Heart right ventricle (tissue), 16 donors: ENCODE data around the gene PRKCI. TPM values are rescaled to one million over a fixed set of nuclear protein-coding genes. Genes with fewer than 3 reads are reported as not detected.

Experiments
- ATAC-seq, 8 donors: fragments of 200-7000 bp; cut with Tn5 transposase; one replicate each; pipeline ENCODE4 v1.9.1; 2020; ENCODE audit warnings: mild to moderate bottlenecking in 8 of 8, moderate library complexity in 8 of 8, moderate number of reproducible peaks in 1 of 8
- DNase-seq, 2 donors: peaks; one replicate each; pipeline ENCODE4 v3.0.0-alpha.2; 2020
- H3K27ac ChIP-seq, 10 donors: fragments of 200-600 bp; sonication (generic) in 2 of 10; one replicate each; pipeline versions ENCODE4 v1.5.0 to v1.8.0; 2020 to 2022; ENCODE audit warnings: mild to moderate bottlenecking in 3 of 10
- H3K27me3 ChIP-seq, 7 donors: fragments of 200-600 bp; one replicate each; pipeline ENCODE4 v1.8.0; 2021 to 2022; ENCODE audit warnings: mild to moderate bottlenecking in 2 of 7
- H3K36me3 ChIP-seq, 9 donors: fragments of 200-600 bp; sonication (generic) in 1 of 9; one replicate each; pipeline versions ENCODE4 v1.5.0 to v1.8.0; 2020 to 2022; ENCODE audit warnings: mild to moderate bottlenecking in 2 of 9
- H3K4me1 ChIP-seq, 9 donors: fragments of 200-600 bp; sonication (generic) in 1 of 9; one replicate each; pipeline versions ENCODE4 v1.5.0 to v1.8.0; 2020 to 2022; ENCODE audit warnings: mild to moderate bottlenecking in 4 of 9
- H3K4me3 ChIP-seq, 10 donors: fragments of 200-600 bp; sonication (generic) in 2 of 10; one replicate each; pipeline versions ENCODE4 v1.5.0 to v1.8.0; 2020 to 2022; ENCODE audit warnings: mild to moderate bottlenecking in 7 of 10, moderate library complexity in 2 of 10
- H3K9me3 ChIP-seq, 11 donors: fragments of 200-600 bp in 10 of 11; sonication (generic) in 2 of 11; one replicate each; pipeline versions ENCODE4 v1.5.0 to v1.8.0; 2013 to 2022; ENCODE audit warnings: mild to moderate bottlenecking in 2 of 11, control low read depth in 1 of 11, moderate library complexity in 1 of 11
- CTCF ChIP-seq, 9 donors: fragments of 200-600 bp; sonication (generic) in 2 of 9; IDR thresholded peaks; one replicate each; pipeline versions ENCODE4 v1.5.0 to v1.8.0; 2021 to 2022; ENCODE audit warnings: antibody characterized with exemption in 9 of 9, mild to moderate bottlenecking in 5 of 9, moderate library complexity in 1 of 9
- WGBS, 2 donors: extraction: QIAGEN DNeasy Blood & Tissue Kit; methylation state at CpG; one replicate each; pipeline ENCODE4 v1.1.7; 2013; ENCODE audit warnings: inconsistent platforms in 1 of 2; 5-methylcytosine and 5-hydroxymethylcytosine counted together
- intact Hi-C, 10 donors: fragments of 100-400 bp; cut with DNase I; formaldehyde crosslinking; loops; one replicate each; pipeline versions ENCODE4 v1.11.1 to v1.14.2; 2022
- polyA plus RNA-seq, 2 donors: library from polyadenylated mRNA; stranded (reverse); fragments of 200-250 nt; gene quantifications; one replicate each; pipeline ENCODE4 v1.2.3, GENCODE V29; 2013
- total RNA-seq, 10 donors: library from RNA; stranded (reverse); fragmentation: NEBNext Ultra II Directional in 3 of 10; extraction: Animal tissue kit (Norgen Biotek cat#: 25700) in 3 of 10; gene quantifications; one replicate each; pipeline versions ENCODE4 v1.2.1 to v1.2.4, GENCODE V29; 2021 to 2023
- donor health status: Arrhythmogenic right ventricular cardiomyopathy.
- donor health status: ischemic (EF 13 %, LVEDD 7.1; RV severe dilation, severe dysfunction).
- donor health status: healthy with polysubstance abuse.
- donor health status: DM: no; HTN: yes; CAD: no.
- donor health status: DM: no; HTN: no; CAD: no.
- donor health status: ischemic (EF 25% LVEDD 6.9; RV normal size, moderate dysfunction).
- donor health status: ischemic (EF 25% LVEDD 5.7; RV mildly dilated, moderate dysfunction).
- donor health status: healthy.
- donor health status: DM: yes; HTN: yes; CAD: no.
- donor health status: Ischemic cardiomyopathy.
- donor health status: ischemic (EF 35%, LVEDD 5.7; RV mildly dilated, moderate dysfunction).
- donor health status: nonischemic (EF 11% LVEDD 7.7; RV severe dilation, severe dysfunction).
- donor health status: DM: yes; HTN: yes; CAD: no.
- donor health status: PGD.
- donor health status: ischemic (EF 29% LVEDD 5.4; RV normal size, mild dysfunction).
- donor health status: nonischemic (EF 23%, LVEDD 6.1; RV moderate dilation, normal function).

PRKCI gene
- total and polyA plus RNA-seq, 12 donors, result 6.5 to 21.0 (median 13.1) TPM

DNA sequence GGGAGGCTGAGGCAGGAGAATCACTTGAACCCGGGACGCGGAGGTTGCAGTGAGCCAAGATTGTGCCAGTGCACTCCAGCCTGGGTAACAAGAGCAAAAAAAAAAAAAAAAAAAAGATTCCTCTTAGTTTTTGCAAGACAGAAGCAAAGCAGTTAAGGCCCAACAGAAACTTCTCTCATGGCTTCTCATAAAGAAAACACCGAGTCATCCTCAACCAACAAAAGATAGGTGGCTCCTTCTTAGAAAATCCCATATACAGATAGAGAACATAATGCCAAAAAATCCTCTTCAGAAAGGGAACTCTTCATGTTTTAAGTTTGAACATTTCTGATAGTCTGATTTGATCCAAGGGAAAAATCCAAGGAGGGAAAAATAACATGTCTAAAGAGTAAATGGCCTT, 122.7 kb downstream of the PRKCI start:
- Histone ChIP-seq H3K27me3 (no peaks in the 10 kb centered on the region), H3K4me3 (no peak overlapping the region), H3K27ac (no peak overlapping the region), H3K4me1 (peaks cover 0 to 17% (median 0%) of the 10 kb centered on the region in 9 donors), H3K36me3 (no peaks in the 10 kb centered on the region), H3K9me3 (no peaks in the 10 kb centered on the region)
- ATAC-seq (no peak), DNase-seq (no peak)
- 80 to 99% methylated on average over 4 of the region's 4 CpGs for whole genome bisulfite sequencing, 2 donors
- intact Hi-C loops, result no loop called here
- no peak for TF ChIP-seq CTCF (IDR thresholded peaks at IDR 0.05)

DNA sequence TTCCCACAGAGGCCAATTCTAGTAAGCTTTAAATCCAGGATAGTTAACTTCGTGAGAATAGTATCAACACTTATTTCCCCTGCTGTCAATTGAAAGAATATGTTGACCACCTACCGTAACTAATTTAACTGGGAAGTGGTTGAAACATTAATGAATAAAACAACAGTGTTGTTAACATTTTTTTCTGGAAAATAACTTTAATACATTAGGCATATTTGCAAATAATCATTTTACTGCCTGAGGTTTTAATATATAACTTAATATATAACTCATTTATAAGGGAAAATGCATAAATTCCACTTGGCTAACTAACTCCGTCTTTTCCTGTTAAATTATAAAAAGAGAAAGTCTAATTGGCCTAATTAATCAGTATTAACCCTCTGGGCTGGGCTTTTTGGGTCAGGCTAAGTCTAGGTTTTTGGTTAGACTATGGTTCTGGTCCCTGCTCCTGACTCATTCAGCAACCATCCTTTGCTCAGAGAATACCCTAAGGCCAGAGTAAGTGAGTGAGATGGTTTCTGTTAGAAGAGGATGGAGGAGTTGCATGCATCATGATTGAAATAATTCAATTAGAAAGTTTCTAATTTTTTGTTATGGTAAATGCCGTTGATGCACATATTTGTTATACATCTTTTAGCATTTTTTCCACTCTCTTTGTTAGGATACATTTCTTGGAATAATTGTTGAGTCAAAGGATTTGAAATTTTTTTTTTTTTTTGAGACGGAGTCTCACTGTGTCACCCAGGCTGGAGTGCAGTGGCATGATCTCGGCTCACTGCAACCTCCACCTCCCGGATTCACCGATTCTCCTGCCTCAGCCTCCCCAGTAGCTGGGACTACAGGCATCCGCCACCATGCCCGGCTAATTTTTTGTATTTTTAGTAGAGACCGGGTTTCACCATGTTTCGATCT, 124.5 kb downstream of the PRKCI start:
- H3K4me3 ChIP-seq, result no peak overlapping the region
- TF ChIP-seq CTCF (IDR thresholded peaks at IDR 0.05), result no peak
- H3K4me1 ChIP-seq, result peaks cover 0 to 11% (median 0%) of the 10 kb centered on the region in 9 donors
- ATAC-seq (no peak), DNase-seq (no peak)
- no peaks in the 10 kb centered on the region for H3K27me3 ChIP-seq
- no peaks in the 10 kb centered on the region for H3K9me3 ChIP-seq
- intact Hi-C loops, result no loop called here
- no peak overlapping the region for H3K27ac ChIP-seq
- WGBS, 2 donors, result 92 to 96% methylated on average over 12 of the region's 12 CpGs
- no peaks in the 10 kb centered on the region for H3K36me3 ChIP-seq

- H3K4me1 ChIP-seq, result peaks cover 0 to 17% (median 6%) of the 10 kb centered on the region in 9 donors
- no peak overlapping the region for H3K27ac ChIP-seq
- no peak for ATAC-seq
- no peak for TF ChIP-seq CTCF (IDR thresholded peaks at IDR 0.05)
- intact Hi-C loops, result loop anchor here in 2 of 10 donors (5.0 to 10.0 kb wide), 2 partner anchors 38 to 166 kb away; partner anchors contain the start of gene PHC3 (in 1 of the 2)
- WGBS, 2 donors, result 82 to 86% methylated on average over 8 of the region's 8 CpGs
- no peaks in the 10 kb centered on the region for H3K9me3 ChIP-seq
- no peak for DNase-seq
- no peak overlapping the region for H3K4me3 ChIP-seq
- H3K36me3 ChIP-seq, result no peaks in the 10 kb centered on the region
- H3K27me3 ChIP-seq, result no peaks in the 10 kb centered on the region
Observed at GRCh38 chr3:170350515-170351413, 128.5 kb downstream of the PRKCI start.

GRCh38 chr3:170352936-170353335, 130.7 kb downstream of the PRKCI start:
- ATAC-seq, result no peak
- H3K36me3 ChIP-seq, result no peaks in the 10 kb centered on the region
- intact Hi-C loops, result loop anchor here in 2 of 10 donors (5.0 to 10.0 kb wide), 2 partner anchors 41 to 168 kb away; partner anchors contain the start of gene PHC3 (in 1 of the 2)
- H3K9me3 ChIP-seq, result no peaks in the 10 kb centered on the region
- no peak overlapping the region for H3K27ac ChIP-seq
- no peak overlapping the region for H3K4me3 ChIP-seq
- peaks cover 0 to 24% (median 11%) of the 10 kb centered on the region in 9 donors for H3K4me1 ChIP-seq
- TF ChIP-seq CTCF (IDR thresholded peaks at IDR 0.05), result no peak
- no peaks in the 10 kb centered on the region for H3K27me3 ChIP-seq
- 85 to 93% methylated on average over 7 of the region's 7 CpGs for WGBS, 2 donors
- no peak for DNase-seq
